T-cell (primary cell): ENCODE results near the gene ADCK1. TPM values are rescaled to one million over a fixed set of nuclear protein-coding genes. Genes with fewer than 3 reads are reported as not detected.

Source experiments
- ATAC-seq, 4 experiments: fragments of 200-7000 bp in 3 of 4; fragments of 150-1000 bp in 1 of 4; cut with Tn5 transposase; replicated peaks in 1 of 4; 1 replicate in 3 of 4; 2 replicates in 1 of 4; pipeline ENCODE4 v1.10.0; 2021; ENCODE audit warnings: moderate library complexity in 3 of 4, mild to moderate bottlenecking in 2 of 4, moderate number of reproducible peaks in 1 of 4
- CTCF ChIA-PET, 2 donors: fragments of 300-600 bp; sonication (Branson Sonifier 250); formaldehyde crosslinking; loops; one replicate each; lab custom pipeline; 2022; ENCODE audit warnings: antibody characterized with exemption in 2 of 2; lab: Charles Lee
- POLR2A ChIA-PET, 2 donors: fragments of 300-600 bp; sonication (Branson Sonifier 250); formaldehyde crosslinking; loops; one replicate each; lab custom pipeline; 2022; ENCODE audit warnings: antibody characterized with exemption in 2 of 2; lab: Charles Lee
- DNase-seq, 35 experiments: peaks; one replicate each; pipeline versions ENCODE4 v3.0.0 to v3.0.0-alpha.2; 2013 to 2023
- H3K27ac ChIP-seq: one replicate; pipeline ENCODE4 v1.5.1; 2013; ENCODE audit warnings: low read length
- H3K27me3 ChIP-seq, 2 experiments: replicated peaks in 1 of 2; 1 replicate in 1 of 2; 2 replicates in 1 of 2; pipeline versions ENCODE4 v1.6.1 to v1.7.0; 2013; ENCODE audit warnings: low read length in 1 of 2, mixed read lengths in 1 of 2; ENCODE audit not compliant: control insufficient read depth in 2 of 2, insufficient read depth in 2 of 2; ENCODE audit errors: extremely low read depth in 1 of 2
- H3K36me3 ChIP-seq, 2 donors: 1 replicate in 1 of 2; 2 replicates in 1 of 2; pipeline versions ENCODE4 v1.6.1 to v1.7.0; 2013; ENCODE audit warnings: low read length in 1 of 2; ENCODE audit not compliant: control insufficient read depth in 2 of 2, insufficient read depth in 1 of 2; ENCODE audit errors: extremely low read depth in 1 of 2
- H3K4me1 ChIP-seq, 2 experiments: 1 replicate in 1 of 2; 2 replicates in 1 of 2; pipeline versions ENCODE4 v1.6.1 to v1.7.0; 2013; ENCODE audit warnings: low read length in 2 of 2, mixed read lengths in 1 of 2; ENCODE audit not compliant: insufficient read depth in 2 of 2, control insufficient read depth in 1 of 2; ENCODE audit errors: extremely low read depth in 1 of 2
- H3K4me3 ChIP-seq, 2 donors: 1 replicate in 1 of 2; 2 replicates in 1 of 2; pipeline versions ENCODE4 v1.5.1 to v1.7.0; 2013; ENCODE audit warnings: mild to moderate bottlenecking in 2 of 2, low read length in 1 of 2, moderate library complexity in 1 of 2; ENCODE audit not compliant: control insufficient read depth in 1 of 2; ENCODE audit errors: extremely low read depth in 1 of 2
- H3K9me3 ChIP-seq: 2 replicates; pipeline ENCODE4 v1.7.0; 2013
- H3K27ac Mint-ChIP-seq, 2 donors: one replicate each; pipeline ENCODE4 v1.8.0; 2020 to 2021; ENCODE audit warnings: mild to moderate bottlenecking in 2 of 2, mixed read lengths in 2 of 2
- H3K27me3 Mint-ChIP-seq, 2 donors: one replicate each; pipeline ENCODE4 v1.8.0; 2021 to 2022; ENCODE audit warnings: mixed read lengths in 2 of 2
- H3K36me3 Mint-ChIP-seq: one replicate; pipeline ENCODE4 v1.8.0; 2021; ENCODE audit warnings: mixed read lengths
- H3K4me1 Mint-ChIP-seq, 3 donors: one replicate each; pipeline ENCODE4 v1.8.0; 2020 to 2022; ENCODE audit warnings: mixed read lengths in 3 of 3, mild to moderate bottlenecking in 1 of 3
- H3K4me3 Mint-ChIP-seq, 3 donors: one replicate each; pipeline ENCODE4 v1.8.0; 2020 to 2022; ENCODE audit warnings: mild to moderate bottlenecking in 3 of 3, mixed read lengths in 3 of 3, moderate library complexity in 3 of 3
- H3K9me3 Mint-ChIP-seq, 3 donors: one replicate each; pipeline ENCODE4 v1.8.0; 2020 to 2022; ENCODE audit warnings: mixed read lengths in 3 of 3
- WGBS: methylation state at CpG from one replicate; pipeline ENCODE4 v1.1.5; 2013; ENCODE audit warnings: missing lambda C conversion rate; ENCODE audit not compliant: insufficient coverage; 5-methylcytosine and 5-hydroxymethylcytosine counted together
- total RNA-seq, 35 experiments: library from RNA in 6 of 35; stranded (reverse) in 6 of 35; fragments of 120-200 nt in 1 of 35; gene quantifications; one replicate each; pipeline versions ENCODE4 v1.2.1 to v1.2.4 and lab custom pipeline; 2013 to 2026

Gene ADCK1
- total RNA-seq, 5 donors from 2014 or later (not counting 1 experiment from before 2014, with no cell fraction given) = 6.3 to 16.1 (median 9.1) TPM

DNA sequence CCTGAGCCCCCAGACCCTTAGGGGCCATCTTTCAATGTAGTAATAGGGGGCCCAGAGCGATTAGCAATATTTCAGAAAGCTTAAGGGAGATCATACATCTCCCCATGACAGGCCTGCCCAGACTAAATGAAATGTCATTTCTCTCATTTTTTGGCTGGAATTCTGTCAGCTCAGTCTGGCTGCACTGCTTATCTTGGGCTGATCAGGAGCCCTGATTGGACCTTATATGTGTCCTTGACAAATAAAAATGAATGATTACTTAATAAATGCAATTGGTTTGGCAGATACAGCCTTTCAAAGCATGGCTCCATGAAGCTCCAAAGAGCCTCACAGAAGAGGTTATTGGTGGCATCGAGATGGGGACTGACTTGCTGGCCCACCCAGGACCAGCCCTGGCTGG is 121.9 kb downstream of the ADCK1 start:
- DNase-seq = no peak
- Histone ChIP-seq H3K36me3 (peaks cover 0 to 8% of the 10 kb centered on the region in 2 donors), H3K27ac (no peak overlapping the region), H3K4me3 (no peak overlapping the region), H3K4me1 (no peaks in the 10 kb centered on the region), H3K9me3 (no peaks in the 10 kb centered on the region), H3K27me3 (no peaks in the 10 kb centered on the region)
- POLR2A ChIA-PET = interaction anchor here in 1 of 2 donors (0.6 kb wide), 1 partner anchor 28 kb away, joined by 3 read pairs; no protein-coding TSS in a partner anchor
- peaks cover 53% of the 10 kb centered on the region for H3K36me3 Mint-ChIP-seq
- no peak overlapping the region for H3K4me3 Mint-ChIP-seq
- no peaks in the 10 kb centered on the region for H3K27me3 Mint-ChIP-seq
- no peaks in the 10 kb centered on the region for H3K4me1 Mint-ChIP-seq
- H3K27ac Mint-ChIP-seq = no peak overlapping the region
- CTCF ChIA-PET = no interaction called here
- no peak for ATAC-seq
- H3K9me3 Mint-ChIP-seq = peaks cover 0 to 6% (median 5%) of the 10 kb centered on the region in 3 donors
- WGBS = 100% methylated on average over 1 of the region's 2 CpGs

DNA sequence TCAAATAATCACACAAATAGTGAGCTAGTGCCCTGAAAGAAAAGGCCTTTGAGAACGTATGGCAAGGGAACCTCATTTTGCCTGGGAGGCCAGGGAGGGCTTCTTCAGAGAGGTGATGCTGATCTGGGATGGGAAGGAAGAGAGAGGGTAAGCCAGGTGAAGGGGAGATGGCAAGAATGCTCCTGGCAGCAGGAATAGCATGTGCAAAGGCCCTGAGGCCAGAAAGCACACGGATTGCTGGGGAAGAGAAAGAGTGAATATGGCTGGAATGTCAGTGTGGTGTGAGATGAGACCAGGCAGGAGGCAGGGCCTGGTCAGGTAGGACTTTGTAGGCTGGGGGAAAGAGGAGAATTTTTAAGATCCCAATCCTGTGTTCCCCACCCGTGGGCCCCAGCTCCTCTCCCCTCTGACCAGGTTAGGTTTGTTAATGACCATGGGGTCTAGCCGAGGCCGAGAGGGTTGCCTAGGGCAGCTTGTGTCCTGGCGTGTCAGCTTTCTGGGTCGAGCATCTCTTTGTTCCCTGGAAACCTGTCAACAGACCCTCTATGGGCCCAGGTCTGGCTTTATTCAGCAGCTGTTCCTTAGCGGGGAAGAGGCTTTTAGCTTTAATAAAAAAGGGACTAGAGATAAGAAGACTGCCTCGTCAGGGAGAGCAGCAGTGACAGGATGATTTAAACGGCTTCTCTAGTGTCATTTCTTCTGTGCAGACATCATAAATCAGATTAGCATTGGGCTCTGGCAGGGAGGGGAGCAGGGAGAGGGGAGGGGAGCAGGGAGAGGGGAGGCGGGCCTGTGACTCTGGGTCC is 123.4 kb downstream of the ADCK1 start:
- no peaks in the 10 kb centered on the region for H3K27me3 ChIP-seq
- DNase-seq (no peak), ATAC-seq (no peak)
- H3K27ac ChIP-seq = no peak overlapping the region
- Mint-ChIP-seq H3K36me3 (peaks cover 61% of the 10 kb centered on the region), H3K4me3 (no peak overlapping the region), H3K27ac (no peak overlapping the region), H3K9me3 (peaks cover 0 to 6% (median 5%) of the 10 kb centered on the region in 3 donors), H3K27me3 (no peaks in the 10 kb centered on the region), H3K4me1 (no peaks in the 10 kb centered on the region)
- WGBS = 84% methylated on average over 7 of the region's 11 CpGs
- ChIA-PET CTCF (interaction anchor here in 1 of 2 donors (0.6 kb wide), 1 partner anchor 324 kb away, joined by 4 read pairs; no protein-coding TSS in a partner anchor), POLR2A (no interaction called here)
- peaks cover 0 to 11% of the 10 kb centered on the region in 2 donors for H3K36me3 ChIP-seq
- H3K9me3 ChIP-seq = no peaks in the 10 kb centered on the region
- H3K4me1 ChIP-seq = no peaks in the 10 kb centered on the region
- H3K4me3 ChIP-seq = no peak overlapping the region

DNA sequence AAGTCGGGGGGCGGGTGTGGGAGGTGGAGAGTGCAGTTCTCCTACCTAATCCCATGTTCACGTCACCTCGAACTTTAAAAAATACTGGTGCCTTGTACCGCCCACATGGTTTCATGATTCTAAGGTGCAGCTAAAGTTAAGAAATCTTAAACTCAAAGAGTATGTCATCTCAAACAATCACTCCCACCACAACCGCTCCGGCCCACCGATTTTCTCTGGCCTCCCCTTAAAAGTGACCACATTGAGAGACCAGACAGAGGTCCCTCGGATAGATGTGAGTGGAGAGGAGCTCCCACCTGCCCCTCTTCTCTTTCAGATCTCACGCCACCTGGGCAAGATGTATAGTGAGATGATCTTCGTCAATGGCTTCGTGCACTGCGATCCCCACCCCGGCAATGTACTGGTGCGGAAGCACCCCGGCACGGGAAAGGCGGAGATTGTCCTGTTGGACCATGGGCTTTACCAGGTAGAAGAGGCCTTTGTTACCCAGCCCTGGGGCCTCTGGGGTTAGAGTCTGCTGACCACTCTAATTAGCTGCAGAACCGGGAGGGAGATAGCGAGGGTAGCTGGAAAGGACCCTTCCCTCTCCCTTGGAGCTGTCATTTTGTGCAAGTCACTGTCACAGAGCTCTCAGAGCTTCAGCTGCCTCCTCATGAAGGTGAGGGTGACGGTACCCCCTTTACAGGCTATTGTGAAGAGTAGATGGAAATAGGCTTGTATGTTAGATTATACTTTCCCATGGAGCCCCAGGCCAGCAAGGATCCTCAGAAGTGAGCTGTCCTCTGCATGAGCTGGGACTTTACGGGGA is 124.4 kb downstream of the ADCK1 start:
- POLR2A ChIA-PET = no interaction called here
- Mint-ChIP-seq H3K27ac (no peak overlapping the region), H3K36me3 (peaks cover 63% of the 10 kb centered on the region), H3K9me3 (peaks cover 0 to 6% (median 5%) of the 10 kb centered on the region in 3 donors), H3K4me1 (no peaks in the 10 kb centered on the region), H3K27me3 (no peaks in the 10 kb centered on the region), H3K4me3 (no peak overlapping the region)
- WGBS = 100% methylated on average over 9 of the region's 22 CpGs
- H3K4me1 ChIP-seq = no peaks in the 10 kb centered on the region
- no peak overlapping the region for H3K27ac ChIP-seq
- ATAC-seq = no peak
- CTCF ChIA-PET = interaction anchor here in 1 of 2 donors (0.6 kb wide), 1 partner anchor 323 kb away, joined by 4 read pairs; no protein-coding TSS in a partner anchor
- no peaks in the 10 kb centered on the region for H3K9me3 ChIP-seq
- H3K36me3 ChIP-seq = peaks cover 0 to 11% of the 10 kb centered on the region in 2 donors
- no peak for DNase-seq
- H3K27me3 ChIP-seq = no peaks in the 10 kb centered on the region
- H3K4me3 ChIP-seq = no peak overlapping the region

- 69% methylated on average over 4 of the region's 9 CpGs for WGBS
- no peak for DNase-seq
- peaks cover 3 to 10% of the 10 kb centered on the region in 2 donors for H3K36me3 ChIP-seq
These were observed 127.0 kb downstream of the ADCK1 start for GRCh38 chr14:77926942-77927341.

DNA sequence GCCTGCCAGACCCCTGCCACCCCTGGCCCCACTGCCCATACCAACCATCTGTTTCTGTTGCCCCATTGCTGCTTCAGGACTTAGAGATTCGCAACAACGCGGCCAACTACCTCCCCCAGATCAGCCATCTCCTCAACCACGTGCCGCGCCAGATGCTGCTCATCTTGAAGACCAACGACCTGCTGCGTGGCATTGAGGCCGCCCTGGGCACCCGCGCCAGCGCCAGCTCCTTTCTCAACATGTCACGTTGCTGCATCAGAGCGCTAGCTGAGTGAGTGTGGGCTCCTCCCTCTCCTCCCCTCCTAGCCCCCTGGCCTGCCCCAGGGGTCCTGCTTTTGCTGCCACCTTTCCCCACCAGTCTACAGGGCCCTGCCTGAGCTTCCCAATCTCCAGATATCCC is 131.5 kb downstream of the ADCK1 start:
- Mint-ChIP-seq H3K4me1 (no peaks in the 10 kb centered on the region), H3K4me3 (no peak overlapping the region), H3K9me3 (peaks cover 10 to 22% (median 20%) of the 10 kb centered on the region in 3 donors), H3K36me3 (peaks cover 82% of the 10 kb centered on the region), H3K27me3 (no peaks in the 10 kb centered on the region), H3K27ac (no peak overlapping the region)
- ATAC-seq (no peak), DNase-seq (no peak)
- WGBS = 94% methylated on average over 14 of the region's 14 CpGs
- no peak overlapping the region for H3K4me3 ChIP-seq
- peaks cover 2% of the 10 kb centered on the region for H3K9me3 ChIP-seq
- H3K27ac ChIP-seq = no peak overlapping the region
- peaks cover 3 to 14% of the 10 kb centered on the region in 2 donors for H3K36me3 ChIP-seq
- ChIA-PET POLR2A (no interaction called here), CTCF (no interaction called here)
- H3K4me1 ChIP-seq = no peaks in the 10 kb centered on the region
- H3K27me3 ChIP-seq = no peaks in the 10 kb centered on the region

More at GRCh38 chr14:77926942-77927341, 127.0 kb downstream of the ADCK1 start:
- Histone ChIP-seq H3K4me3 (no peak overlapping the region), H3K27ac (no peak overlapping the region), H3K27me3 (no peaks in the 10 kb centered on the region), H3K9me3 (no peaks in the 10 kb centered on the region), H3K4me1 (no peaks in the 10 kb centered on the region)
- no peak overlapping the region for H3K4me3 Mint-ChIP-seq
- H3K27me3 Mint-ChIP-seq = no peaks in the 10 kb centered on the region
- no peak for ATAC-seq
- no peaks in the 10 kb centered on the region for H3K4me1 Mint-ChIP-seq
- POLR2A ChIA-PET = no interaction called here
- CTCF ChIA-PET = interaction anchor here in 1 of 2 donors (0.7 kb wide), 1 partner anchor 173 kb away, joined by 3 read pairs; no protein-coding TSS in a partner anchor
- peaks cover 64% of the 10 kb centered on the region for H3K36me3 Mint-ChIP-seq
- H3K27ac Mint-ChIP-seq = no peak overlapping the region
- no peaks in the 10 kb centered on the region for H3K9me3 Mint-ChIP-seq

DNA sequence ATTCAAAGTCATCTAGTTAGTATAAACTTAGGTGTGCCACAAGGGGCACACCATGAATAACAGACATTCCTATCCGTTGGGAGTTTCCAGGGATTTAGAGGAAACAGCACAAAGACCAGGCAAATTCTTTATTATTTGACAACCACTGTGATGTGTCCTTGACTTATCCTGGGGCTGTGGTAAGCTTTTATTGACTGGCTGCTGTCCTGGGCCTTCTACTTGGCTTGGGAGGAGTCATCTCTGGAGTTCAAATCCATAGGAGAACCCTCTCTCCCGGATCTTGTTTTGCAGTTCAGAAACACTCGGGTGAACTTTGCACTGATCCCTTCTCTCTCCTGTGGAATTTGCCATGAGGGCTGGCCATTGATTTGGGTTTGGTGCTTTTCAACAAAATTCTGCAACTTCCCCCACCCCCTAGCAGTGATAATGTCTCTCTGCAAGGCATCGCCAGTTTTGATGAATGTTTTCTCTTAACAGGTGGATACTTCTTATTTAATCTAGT is 136.3 kb downstream of the ADCK1 start:
- CTCF ChIA-PET = interaction anchor here in 1 of 2 donors (0.6 kb wide), 1 partner anchor 32 kb away, joined by 6 read pairs; no protein-coding TSS in a partner anchor
- peaks cover 14 to 28% (median 21%) of the 10 kb centered on the region in 3 donors for H3K9me3 Mint-ChIP-seq
- no peak for DNase-seq
- H3K9me3 ChIP-seq = peaks cover 2% of the 10 kb centered on the region
- peaks cover 0 to 3% of the 10 kb centered on the region in 2 experiments for H3K27me3 ChIP-seq
- H3K27me3 Mint-ChIP-seq = no peaks in the 10 kb centered on the region
- no CpG with 5 or more reads among the region's 4 CpGs for WGBS
- H3K27ac Mint-ChIP-seq = no peak overlapping the region
- peaks cover 0 to 14% of the 10 kb centered on the region in 2 donors for H3K36me3 ChIP-seq
- no peaks in the 10 kb centered on the region for H3K4me1 ChIP-seq
- no peak overlapping the region for H3K27ac ChIP-seq
- peaks cover 52% of the 10 kb centered on the region for H3K36me3 Mint-ChIP-seq
- no peak overlapping the region for H3K4me3 Mint-ChIP-seq
- no peak overlapping the region for H3K4me3 ChIP-seq
- no peak for ATAC-seq
- POLR2A ChIA-PET = no interaction called here
- no peaks in the 10 kb centered on the region for H3K4me1 Mint-ChIP-seq
